Osteoblast (primary cell): ENCODE data around the gene CPT1B. TPM values are rescaled to one million over a fixed set of nuclear protein-coding genes. Genes with fewer than 3 reads are reported as not detected.
A peak's percentile ranks its signal among the peaks of the same experiment; 100 is the strongest.

Experiments used
- DNase-seq: peaks from one replicate; pipeline ENCODE4 v3.0.0; 2011; ENCODE audit warnings: low spot score, mixed read lengths; ENCODE audit not compliant: insufficient read length; ENCODE audit errors: missing footprints
- H2AFZ ChIP-seq: 2 replicates; pipeline ENCODE4 v1.6.0; 2011; ENCODE audit warnings: mild to moderate bottlenecking, low read length
- H3K27ac ChIP-seq: 2 replicates; pipeline ENCODE4 v1.5.1; 2011; ENCODE audit warnings: mild to moderate bottlenecking, low read depth, low read length, moderate library complexity
- H3K27me3 ChIP-seq: 2 replicates; pipeline ENCODE4 v1.6.0; 2012; ENCODE audit warnings: mild to moderate bottlenecking, control low read depth, inconsistent platforms, low read length, moderate library complexity; ENCODE audit not compliant: insufficient read depth
- H3K36me3 ChIP-seq: 2 replicates; pipeline ENCODE4 v1.5.1; 2011; ENCODE audit warnings: mild to moderate bottlenecking, low read length, control low read depth, moderate library complexity; ENCODE audit not compliant: insufficient read depth
- H3K4me1 ChIP-seq: 2 replicates; pipeline ENCODE4 v1.5.1; 2011; ENCODE audit warnings: mild to moderate bottlenecking, low read length, control low read depth, moderate library complexity; ENCODE audit not compliant: insufficient read depth
- H3K4me2 ChIP-seq: 2 replicates; pipeline ENCODE4 v1.6.0; 2011; ENCODE audit warnings: mild to moderate bottlenecking, low read length; ENCODE audit not compliant: insufficient read depth
- H3K4me3 ChIP-seq: fragments of 200-600 bp; sonication (generic); 3 replicates; pipeline ENCODE4 v1.5.1; 2012; ENCODE audit warnings: mild to moderate bottlenecking, low read length, inconsistent platforms; ENCODE audit not compliant: insufficient read depth
- H3K79me2 ChIP-seq: 2 replicates; pipeline ENCODE4 v1.6.0; 2012; ENCODE audit warnings: mild to moderate bottlenecking, low read length, control low read depth, inconsistent platforms; ENCODE audit not compliant: insufficient read depth
- H3K9me3 ChIP-seq: 2 replicates; pipeline ENCODE4 v1.5.1; 2011; ENCODE audit warnings: low read depth, low read length, control low read depth
- H4K20me1 ChIP-seq: 2 replicates; pipeline ENCODE4 v1.6.0; 2012; ENCODE audit warnings: mild to moderate bottlenecking, low read length, control low read depth; ENCODE audit not compliant: insufficient read depth
- total RNA-seq: library from RNA; depleted of rRNA; stranded (reverse); fragments of >200 nt; gene quantifications from 2 replicates; pipeline ENCODE4 v1.2.3, GENCODE V29; 2012
- TF ChIP-seq, protein P1 (sequence below): IDR thresholded peaks from 2 replicates; pipeline ENCODE4 v1.5.1; 2011; ENCODE audit warnings: mild to moderate bottlenecking, low read depth, low read length, moderate library complexity; ENCODE audit errors: extremely low read depth

Gene CPT1B
- total RNA-seq, 1 donor = 1.8 TPM

DNA sequence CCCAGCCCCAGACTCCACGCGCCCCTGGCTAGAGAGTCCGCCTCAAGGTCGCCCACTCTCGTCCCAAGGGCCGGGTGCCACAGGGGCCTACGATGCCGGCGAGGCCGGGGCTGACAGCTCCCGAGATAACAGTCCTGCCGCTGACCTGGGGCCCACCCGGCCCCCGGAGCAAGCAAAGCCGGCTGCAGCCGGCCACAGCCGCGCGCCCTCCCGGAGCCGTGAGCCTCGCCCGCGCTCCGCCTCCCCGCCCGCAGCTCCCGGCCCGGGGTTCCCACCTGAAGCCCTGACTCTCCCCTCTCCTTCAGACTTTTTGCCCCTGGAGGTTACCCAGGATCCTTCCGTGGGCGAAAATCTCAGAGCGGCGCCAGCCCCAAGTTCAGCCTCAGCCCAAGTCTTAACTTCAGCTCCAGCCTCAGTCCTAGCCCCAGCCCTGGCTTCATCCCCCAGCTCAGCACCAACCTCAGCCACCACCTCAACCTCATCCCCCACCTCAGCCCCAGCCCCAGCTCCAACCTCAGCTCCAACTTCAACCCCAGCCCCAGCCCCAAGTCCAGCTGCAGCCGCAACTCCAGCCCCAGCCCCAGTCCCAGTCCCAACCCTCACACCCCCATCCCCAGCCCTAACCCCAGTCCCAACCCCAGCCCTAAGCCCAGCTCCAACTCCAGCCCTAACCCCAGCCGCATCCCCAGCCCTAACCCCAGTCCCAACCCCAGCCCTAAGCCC, 30.8 kb downstream of the CPT1B start:
- peaks cover under 1% of the 10 kb centered on the region for H3K4me1 ChIP-seq
- no peak overlapping the region for H2AFZ ChIP-seq

DNA sequence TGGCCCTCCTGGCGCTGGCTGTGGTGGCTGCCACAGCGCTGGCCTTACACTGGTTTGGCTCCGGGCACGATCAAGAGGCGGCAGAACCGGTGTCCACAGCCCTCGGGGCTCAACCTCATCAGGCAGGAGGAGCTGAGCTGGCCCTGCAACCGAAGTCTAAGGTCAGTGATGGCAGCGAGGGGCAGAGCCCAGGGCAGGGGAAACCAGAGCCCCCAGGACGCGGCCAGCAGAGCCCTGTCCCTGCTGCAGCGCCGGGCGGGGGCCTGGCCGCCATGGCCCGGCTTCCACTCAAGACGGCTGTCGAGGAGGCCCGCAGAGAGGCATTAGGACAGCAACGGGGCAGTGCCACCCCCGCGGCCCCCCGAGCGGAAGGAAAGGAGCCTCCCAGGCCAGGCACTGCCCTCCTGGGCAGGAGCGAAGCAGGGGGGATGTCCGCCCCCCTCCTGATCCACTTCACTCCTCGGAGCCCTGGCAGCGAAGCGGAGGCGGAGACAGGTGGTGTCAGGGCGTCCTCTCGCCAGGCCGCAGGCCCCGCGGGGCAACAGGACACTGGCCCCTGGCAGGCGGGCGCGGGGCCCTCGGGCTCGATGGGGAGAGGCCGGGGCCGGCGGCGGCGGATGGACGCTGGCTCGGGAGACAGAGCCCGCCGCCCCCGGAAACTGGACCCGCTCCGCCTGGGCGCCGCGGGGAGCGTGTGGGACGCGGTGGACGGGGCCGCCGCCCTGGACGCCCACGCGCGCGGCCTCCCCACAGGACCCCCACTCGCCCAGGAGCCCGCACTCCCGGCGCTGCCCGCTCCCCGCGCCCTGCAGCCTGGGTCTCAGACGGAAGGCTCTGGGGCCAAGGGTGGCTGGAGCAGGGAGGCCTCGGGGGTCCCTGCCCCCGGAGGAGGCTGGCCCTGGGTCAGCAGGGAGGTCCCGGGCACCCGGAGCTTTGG, 31.6 kb downstream of the CPT1B start:
- H3K27ac ChIP-seq = no peak overlapping the region
- peaks cover 4% of the 10 kb centered on the region for H3K4me1 ChIP-seq
- H3K4me2 ChIP-seq = no peak overlapping the region
- no peaks in the 10 kb centered on the region for H3K36me3 ChIP-seq
- peak; percentile 87 for DNase-seq
- no peaks in the 10 kb centered on the region for H4K20me1 ChIP-seq
- no peak overlapping the region for H2AFZ ChIP-seq
- H3K9me3 ChIP-seq = no peaks in the 10 kb centered on the region
- TF ChIP-seq, protein P1, sequence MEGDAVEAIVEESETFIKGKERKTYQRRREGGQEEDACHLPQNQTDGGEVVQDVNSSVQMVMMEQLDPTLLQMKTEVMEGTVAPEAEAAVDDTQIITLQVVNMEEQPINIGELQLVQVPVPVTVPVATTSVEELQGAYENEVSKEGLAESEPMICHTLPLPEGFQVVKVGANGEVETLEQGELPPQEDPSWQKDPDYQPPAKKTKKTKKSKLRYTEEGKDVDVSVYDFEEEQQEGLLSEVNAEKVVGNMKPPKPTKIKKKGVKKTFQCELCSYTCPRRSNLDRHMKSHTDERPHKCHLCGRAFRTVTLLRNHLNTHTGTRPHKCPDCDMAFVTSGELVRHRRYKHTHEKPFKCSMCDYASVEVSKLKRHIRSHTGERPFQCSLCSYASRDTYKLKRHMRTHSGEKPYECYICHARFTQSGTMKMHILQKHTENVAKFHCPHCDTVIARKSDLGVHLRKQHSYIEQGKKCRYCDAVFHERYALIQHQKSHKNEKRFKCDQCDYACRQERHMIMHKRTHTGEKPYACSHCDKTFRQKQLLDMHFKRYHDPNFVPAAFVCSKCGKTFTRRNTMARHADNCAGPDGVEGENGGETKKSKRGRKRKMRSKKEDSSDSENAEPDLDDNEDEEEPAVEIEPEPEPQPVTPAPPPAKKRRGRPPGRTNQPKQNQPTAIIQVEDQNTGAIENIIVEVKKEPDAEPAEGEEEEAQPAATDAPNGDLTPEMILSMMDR = no peak
- no peak overlapping the region for H3K4me3 ChIP-seq
- no peaks in the 10 kb centered on the region for H3K79me2 ChIP-seq
- peaks cover 53% of the 10 kb centered on the region for H3K27me3 ChIP-seq

More for the DNA sequence above, 30.8 kb downstream of the CPT1B start:
- TF ChIP-seq, protein P1 = no peak
- no peaks in the 10 kb centered on the region for H3K36me3 ChIP-seq
- no peaks in the 10 kb centered on the region for H3K9me3 ChIP-seq
- H4K20me1 ChIP-seq = no peaks in the 10 kb centered on the region
- no peak overlapping the region for H3K4me3 ChIP-seq
- H3K79me2 ChIP-seq = no peaks in the 10 kb centered on the region
- peak; percentile 79 for DNase-seq
- H3K27ac ChIP-seq = no peak overlapping the region
- no peak overlapping the region for H3K4me2 ChIP-seq
- H3K27me3 ChIP-seq = peaks cover 53% of the 10 kb centered on the region

- Histone ChIP-seq H3K9me3 (no peaks in the 10 kb centered on the region), H3K27ac (no peak within 1 kb of the TSS), H4K20me1 (no peaks in the 10 kb centered on the region), H3K4me3 (no peak within 1 kb of the TSS), H3K36me3 (no peaks in the 10 kb centered on the region), H3K79me2 (no peaks in the 10 kb centered on the region), H2AFZ (no peak within 1 kb of the TSS), H3K27me3 (peaks cover 53% of the 10 kb centered on the region), H3K4me1 (peaks cover 7% of the 10 kb centered on the region), H3K4me2 (no peak within 1 kb of the TSS)
- peak; percentile 93 for DNase-seq
- TF ChIP-seq, protein P1 = peak; percentile 5
Measured at GRCh38 chr22:50545522-50546325, 32.5 kb downstream of the CPT1B start, which contains the start of gene KLHDC7B. TSS of gene KLHDC7B (plus strand) at chr22:50545899. CDS start at chr22:50546244, 345 bp downstream.
